Right lobe of liver (tissue), 6 donors: ENCODE measurements around the gene ACTL8. TPM values are rescaled to one million over a fixed set of nuclear protein-coding genes. Genes with fewer than 3 reads are reported as not detected.

Experiments used
- ATAC-seq, 4 donors: fragments of 200-7000 bp; cut with Tn5 transposase; one replicate each; pipeline ENCODE4 v1.9.1; 2020; ENCODE audit warnings: mild to moderate bottlenecking in 4 of 4, moderate library complexity in 4 of 4
- DNase-seq, 3 donors: peaks; one replicate each; pipeline ENCODE4 v3.0.0-alpha.2; 2020
- H3K27ac ChIP-seq, 3 donors: fragments of 200-600 bp; one replicate each; pipeline ENCODE4 v1.8.0; 2022
- H3K27me3 ChIP-seq, 2 donors: fragments of 200-600 bp; one replicate each; pipeline ENCODE4 v1.8.0; 2022
- H3K36me3 ChIP-seq, 4 donors: fragments of 200-600 bp; sonication (generic) in 1 of 4; one replicate each; pipeline versions ENCODE4 v1.5.1 to v1.8.0; 2017 to 2022; ENCODE audit warnings: control low read depth in 1 of 4
- H3K4me1 ChIP-seq, 4 donors: fragments of 200-600 bp; sonication (generic) in 1 of 4; one replicate each; pipeline versions ENCODE4 v1.5.1 to v1.8.0; 2017 to 2022; ENCODE audit warnings: control low read depth in 1 of 4
- H3K4me3 ChIP-seq, 3 donors: fragments of 200-600 bp; one replicate each; pipeline ENCODE4 v1.8.0; 2022
- H3K9me3 ChIP-seq, 4 donors: fragments of 200-600 bp; sonication (generic) in 1 of 4; one replicate each; pipeline versions ENCODE4 v1.5.1 to v1.8.0; 2017 to 2022; ENCODE audit warnings: control low read depth in 1 of 4
- POLR2A ChIP-seq: fragments of 450-650 bp; IDR thresholded peaks from one replicate; pipeline ENCODE4 v1.6.1; 2017; ENCODE audit warnings: antibody characterized with exemption, mild to moderate bottlenecking
- WGBS: methylation state at CpG from one replicate; pipeline ENCODE4 v1.1.6; 2018; ENCODE audit warnings: low coverage, low lambda C conversion rate; ENCODE audit not compliant: insufficient coverage; ENCODE audit errors: missing lambda C conversion rate; 5-methylcytosine and 5-hydroxymethylcytosine counted together
- intact Hi-C, 2 donors: fragments of 100-400 bp; cut with DNase I; formaldehyde crosslinking; loops; one replicate each; pipeline versions ENCODE4 v1.11.2 to v1.14.1; 2022
- total RNA-seq, 6 experiments: library from RNA; depleted of rRNA in 2 of 6; stranded (reverse); fragments of >200 nt in 2 of 6; fragmentation: NEBNext Ultra II Directional in 3 of 6; extraction: Animal tissue kit (Norgen Biotek cat#: 25700) in 3 of 6; gene quantifications; one replicate each; pipeline versions ENCODE4 v1.1.0 to v1.2.4, GENCODE V29; 2016 to 2023
- TF ChIP-seq, protein P1 (sequence below), 4 donors: fragments of 200-600 bp in 3 of 4; fragments of 450-650 bp in 1 of 4; IDR thresholded peaks; one replicate each; pipeline versions ENCODE4 v1.5.1 to v1.8.0; 2016 to 2022; ENCODE audit warnings: antibody characterized with exemption in 4 of 4, mild to moderate bottlenecking in 2 of 4
- donor health status: DM: no; HTN: yes; CAD: no.
- donor health status: DM: no; HTN: no; CAD: no.
- donor health status: DM: no; HTN: no; CAD: no.
- donor health status: DM: no; HTN: yes; CAD: no.
- donor health status: DM: no; HTN: yes; CAD: no.

ACTL8 gene
- total RNA-seq, 6 experiments from 2014 or later: not detected

GRCh38 chr1:17799642-17800041 is 44.5 kb downstream of the ACTL8 start:
- H3K27me3 ChIP-seq: no peaks in the 10 kb centered on the region
- WGBS: 24% methylated on average over 8 of the region's 8 CpGs

GRCh38 chr1:17802164-17802563 is 47.0 kb downstream of the ACTL8 start:
- Histone ChIP-seq H3K9me3 (no peaks in the 10 kb centered on the region), H3K27ac (no peak overlapping the region), H3K4me1 (no peaks in the 10 kb centered on the region), H3K4me3 (no peak overlapping the region), H3K27me3 (no peaks in the 10 kb centered on the region), H3K36me3 (no peaks in the 10 kb centered on the region)
- intact Hi-C loops: no loop called here
- 56% methylated on average over 9 of the region's 11 CpGs for WGBS
- ATAC-seq (no peak), DNase-seq (no peak)
- TF ChIP-seq POLR2A: no peak
- TF ChIP-seq, protein P1, sequence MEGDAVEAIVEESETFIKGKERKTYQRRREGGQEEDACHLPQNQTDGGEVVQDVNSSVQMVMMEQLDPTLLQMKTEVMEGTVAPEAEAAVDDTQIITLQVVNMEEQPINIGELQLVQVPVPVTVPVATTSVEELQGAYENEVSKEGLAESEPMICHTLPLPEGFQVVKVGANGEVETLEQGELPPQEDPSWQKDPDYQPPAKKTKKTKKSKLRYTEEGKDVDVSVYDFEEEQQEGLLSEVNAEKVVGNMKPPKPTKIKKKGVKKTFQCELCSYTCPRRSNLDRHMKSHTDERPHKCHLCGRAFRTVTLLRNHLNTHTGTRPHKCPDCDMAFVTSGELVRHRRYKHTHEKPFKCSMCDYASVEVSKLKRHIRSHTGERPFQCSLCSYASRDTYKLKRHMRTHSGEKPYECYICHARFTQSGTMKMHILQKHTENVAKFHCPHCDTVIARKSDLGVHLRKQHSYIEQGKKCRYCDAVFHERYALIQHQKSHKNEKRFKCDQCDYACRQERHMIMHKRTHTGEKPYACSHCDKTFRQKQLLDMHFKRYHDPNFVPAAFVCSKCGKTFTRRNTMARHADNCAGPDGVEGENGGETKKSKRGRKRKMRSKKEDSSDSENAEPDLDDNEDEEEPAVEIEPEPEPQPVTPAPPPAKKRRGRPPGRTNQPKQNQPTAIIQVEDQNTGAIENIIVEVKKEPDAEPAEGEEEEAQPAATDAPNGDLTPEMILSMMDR (IDR thresholded peaks at IDR 0.05): no peak

More at GRCh38 chr1:17799642-17800041, 44.5 kb downstream of the ACTL8 start:
- ATAC-seq: no peak
- intact Hi-C loops: no loop called here
- Histone ChIP-seq H3K4me3 (no peak overlapping the region), H3K36me3 (no peaks in the 10 kb centered on the region), H3K27ac (no peak overlapping the region), H3K4me1 (no peaks in the 10 kb centered on the region), H3K9me3 (no peaks in the 10 kb centered on the region)
- TF ChIP-seq, protein P1 (IDR thresholded peaks at IDR 0.05): no peak
- DNase-seq: no peak

- DNase-seq (no peak), ATAC-seq (no peak)
- Histone ChIP-seq H3K27me3 (no peaks in the 10 kb centered on the region), H3K9me3 (no peaks in the 10 kb centered on the region), H3K36me3 (no peaks in the 10 kb centered on the region), H3K4me1 (no peaks in the 10 kb centered on the region), H3K4me3 (no peak overlapping the region), H3K27ac (no peak overlapping the region)
- TF ChIP-seq POLR2A: no peak
- TF ChIP-seq, protein P1 (IDR thresholded peaks at IDR 0.05): no peak
- WGBS: 81% methylated on average over 6 of the region's 7 CpGs
- intact Hi-C loops: no loop called here
These were observed 47.8 kb downstream of the ACTL8 start for GRCh38 chr1:17802945-17803344.

- Histone ChIP-seq H3K4me3 (no peak overlapping the region), H3K27ac (no peak overlapping the region), H3K4me1 (no peaks in the 10 kb centered on the region), H3K9me3 (no peaks in the 10 kb centered on the region), H3K27me3 (no peaks in the 10 kb centered on the region), H3K36me3 (no peaks in the 10 kb centered on the region)
- ATAC-seq: no peak
- DNase-seq: no peak
- WGBS: 58% methylated on average over 10 of the region's 10 CpGs
- intact Hi-C loops: no loop called here
- TF ChIP-seq, protein P1 (IDR thresholded peaks at IDR 0.05): no peak
- TF ChIP-seq POLR2A: no peak
These were observed 50.9 kb downstream of the ACTL8 start for GRCh38 chr1:17805869-17806684.
